ENCODE data around the gene ZNF493.

ZNF493 gene

DNA sequence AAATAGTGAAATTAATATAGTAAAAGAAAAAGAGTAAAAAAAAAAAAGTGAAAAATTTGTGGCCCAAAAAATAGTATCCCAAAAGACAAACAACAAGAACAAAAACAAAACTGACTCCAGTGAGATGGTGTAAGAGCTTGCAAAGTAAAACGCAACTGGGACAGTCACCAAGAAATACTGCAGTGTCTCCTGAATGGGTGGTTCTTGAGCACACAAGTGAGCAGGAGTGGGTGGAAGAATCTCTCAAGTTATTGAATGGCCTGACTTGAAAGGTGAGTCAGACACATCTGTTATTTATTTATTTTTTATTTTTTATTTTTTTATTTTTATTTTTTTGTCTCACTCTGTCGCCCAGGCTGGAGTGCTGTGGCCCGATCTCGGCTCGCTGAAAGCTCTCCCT lies 1.9 kb downstream of the ZNF493 start:
- peak; percentile 4 for DNase-seq (ENCODE audit: low read depth)
- TF ChIP-seq, protein P1, sequence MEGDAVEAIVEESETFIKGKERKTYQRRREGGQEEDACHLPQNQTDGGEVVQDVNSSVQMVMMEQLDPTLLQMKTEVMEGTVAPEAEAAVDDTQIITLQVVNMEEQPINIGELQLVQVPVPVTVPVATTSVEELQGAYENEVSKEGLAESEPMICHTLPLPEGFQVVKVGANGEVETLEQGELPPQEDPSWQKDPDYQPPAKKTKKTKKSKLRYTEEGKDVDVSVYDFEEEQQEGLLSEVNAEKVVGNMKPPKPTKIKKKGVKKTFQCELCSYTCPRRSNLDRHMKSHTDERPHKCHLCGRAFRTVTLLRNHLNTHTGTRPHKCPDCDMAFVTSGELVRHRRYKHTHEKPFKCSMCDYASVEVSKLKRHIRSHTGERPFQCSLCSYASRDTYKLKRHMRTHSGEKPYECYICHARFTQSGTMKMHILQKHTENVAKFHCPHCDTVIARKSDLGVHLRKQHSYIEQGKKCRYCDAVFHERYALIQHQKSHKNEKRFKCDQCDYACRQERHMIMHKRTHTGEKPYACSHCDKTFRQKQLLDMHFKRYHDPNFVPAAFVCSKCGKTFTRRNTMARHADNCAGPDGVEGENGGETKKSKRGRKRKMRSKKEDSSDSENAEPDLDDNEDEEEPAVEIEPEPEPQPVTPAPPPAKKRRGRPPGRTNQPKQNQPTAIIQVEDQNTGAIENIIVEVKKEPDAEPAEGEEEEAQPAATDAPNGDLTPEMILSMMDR (conservative IDR thresholded peaks at IDR 0.05; ENCODE audit: low read depth, low read length) = no peak
- H3K4me3 ChIP-seq (ENCODE audit: low read depth, low read length) = no peak overlapping the region

DNA sequence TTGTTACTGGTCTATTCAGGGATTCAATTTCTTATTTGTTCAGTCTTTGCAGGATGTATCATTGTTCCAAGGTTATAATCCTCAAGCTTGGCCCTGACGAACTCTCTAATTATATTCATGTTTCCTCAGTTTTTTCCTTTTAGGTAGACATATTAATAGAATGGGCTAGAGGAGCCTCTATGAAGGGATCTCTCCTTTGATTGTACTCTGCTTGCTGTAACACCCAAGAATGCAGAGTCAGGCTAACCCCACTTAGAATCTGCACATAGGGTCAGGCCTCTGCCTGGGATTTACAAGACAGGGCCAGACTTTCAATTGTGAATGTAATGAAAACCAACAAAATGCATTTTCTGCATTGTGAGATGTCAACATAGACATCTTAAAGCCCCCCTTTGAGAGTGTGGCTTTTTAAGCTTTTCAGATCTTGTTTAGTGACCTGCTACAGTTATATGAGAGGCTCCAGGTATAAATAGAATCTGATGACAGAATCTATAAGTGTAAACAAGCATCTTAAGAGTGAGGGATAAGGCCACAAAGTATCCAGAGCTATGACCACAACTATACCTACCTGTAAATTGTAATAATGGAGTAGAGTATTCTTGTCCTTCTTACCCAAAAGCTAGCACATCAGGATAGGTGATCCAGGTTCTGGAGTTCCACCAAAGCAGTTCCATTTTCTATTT lies 5.5 kb downstream of the ZNF493 start:
- no peak for DNase-seq (ENCODE audit: low read depth)
- TF ChIP-seq, protein P1 (conservative IDR thresholded peaks at IDR 0.05; ENCODE audit: low read depth, low read length) = no peak
- H3K4me3 ChIP-seq (ENCODE audit: low read depth, low read length) = no peak overlapping the region

DNA sequence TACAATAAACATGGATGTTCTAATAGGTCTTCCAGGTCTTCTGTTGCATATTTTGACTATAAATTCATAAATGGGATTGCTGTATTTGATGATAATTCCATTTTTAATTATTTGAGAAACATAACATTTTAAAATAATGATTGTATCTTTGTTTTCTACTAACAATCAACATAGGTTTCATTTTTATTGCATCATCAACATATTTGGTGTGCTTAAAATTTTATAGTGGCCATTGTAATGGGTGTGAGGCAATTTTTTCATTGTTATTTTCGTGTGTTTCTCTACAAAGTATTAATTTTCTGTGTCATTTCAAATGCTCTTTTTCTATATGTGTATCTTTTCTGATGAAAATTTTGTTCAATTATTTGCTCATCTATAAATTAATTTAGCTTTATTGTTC lies 13.2 kb downstream of the ZNF493 start:
- no peak overlapping the region for H3K4me3 ChIP-seq (ENCODE audit: low read depth, low read length)
- TF ChIP-seq, protein P1 (conservative IDR thresholded peaks at IDR 0.05; ENCODE audit: low read depth, low read length) = no peak
- no peak for DNase-seq (ENCODE audit: low read depth)

DNA sequence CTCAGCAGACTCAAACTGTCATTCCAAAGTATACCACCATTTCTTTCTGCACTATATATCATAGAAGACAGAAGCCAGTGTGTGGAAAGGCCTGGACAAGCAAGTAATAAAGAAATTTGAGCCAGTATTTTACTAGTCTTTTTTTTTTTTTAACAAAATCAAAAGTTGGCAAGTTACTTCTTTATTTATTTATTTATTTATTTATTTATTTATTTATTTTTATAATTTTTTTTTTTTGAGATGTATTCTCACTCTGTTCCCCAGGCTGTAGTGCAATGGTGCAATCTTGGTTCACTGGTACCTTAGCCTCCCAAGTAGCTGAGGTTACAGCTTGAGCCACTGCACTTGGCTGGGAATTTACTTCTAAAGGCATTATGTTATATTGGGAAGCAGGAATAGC lies 25.3 kb downstream of the ZNF493 start:
- TF ChIP-seq, protein P1 (conservative IDR thresholded peaks at IDR 0.05; ENCODE audit: low read depth, low read length) = no peak
- no peak for DNase-seq (ENCODE audit: low read depth)
- no peak overlapping the region for H3K4me3 ChIP-seq (ENCODE audit: low read depth, low read length)

DNA sequence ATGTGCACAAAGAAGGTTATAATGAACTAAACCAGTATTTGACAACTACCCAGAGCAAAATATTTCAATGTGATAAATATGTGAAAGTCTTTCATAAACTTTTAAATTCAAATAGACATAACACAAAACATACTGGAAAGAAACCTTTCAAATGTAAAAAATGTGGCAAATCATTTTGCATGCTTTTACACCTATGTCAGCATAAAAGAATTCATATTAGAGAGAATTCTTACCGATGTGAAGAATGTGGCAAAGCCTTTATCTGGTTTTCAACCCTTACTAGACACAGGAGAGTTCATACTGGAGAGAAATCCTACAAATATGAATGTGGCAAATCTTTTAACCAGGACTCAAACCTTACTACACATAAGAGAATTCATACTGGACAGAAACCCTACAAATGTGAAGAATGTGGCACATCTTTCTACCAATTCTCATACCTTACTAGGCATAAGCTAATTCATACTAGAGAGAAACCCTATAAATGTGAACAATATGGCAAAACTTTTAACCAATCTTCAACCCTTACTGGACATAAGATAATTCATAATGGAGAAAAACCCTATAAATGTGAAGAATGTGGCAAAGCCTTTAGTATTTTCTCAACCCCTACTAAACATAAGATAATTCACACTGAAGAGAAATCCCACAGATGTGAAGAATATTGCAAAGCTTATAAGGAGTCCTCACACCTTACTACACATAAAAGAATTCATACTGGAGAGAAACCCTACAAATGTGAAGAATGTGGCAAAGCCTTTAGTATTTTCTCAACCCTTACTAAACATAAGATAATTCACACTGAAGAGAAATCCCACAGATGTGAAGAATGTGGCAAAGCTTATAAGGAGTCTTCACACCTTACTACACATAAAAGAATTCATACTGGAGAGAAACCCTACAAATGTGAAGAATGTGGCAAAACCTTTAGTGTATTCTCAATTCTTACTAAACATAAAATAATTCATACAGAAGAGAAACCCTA lies 26.4 kb downstream of the ZNF493 start:
- no peak overlapping the region for H3K4me3 ChIP-seq (ENCODE audit: low read depth, low read length)
- TF ChIP-seq, protein P1 (conservative IDR thresholded peaks at IDR 0.05; ENCODE audit: low read depth, low read length) = no peak

DNA sequence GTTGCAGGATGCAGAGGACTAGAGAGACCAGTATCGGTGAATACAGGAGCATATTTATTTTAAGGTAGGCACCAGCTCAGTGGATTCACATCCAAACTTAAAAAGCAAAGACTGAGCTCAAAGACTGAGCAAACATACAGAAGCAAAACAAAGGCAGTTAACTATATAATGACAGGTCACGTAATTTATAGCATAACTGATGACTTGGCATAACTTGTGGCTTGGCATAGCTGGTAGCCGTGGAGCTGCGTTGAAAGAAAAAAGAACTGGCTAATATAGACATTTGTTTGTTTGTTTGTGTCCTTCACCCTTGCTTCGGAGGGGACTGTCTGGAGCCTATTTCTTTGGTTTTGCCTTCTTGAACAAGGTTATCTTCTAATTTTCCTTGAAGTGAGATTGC lies 33.7 kb downstream of the ZNF493 start:
- TF ChIP-seq, protein P1 (conservative IDR thresholded peaks at IDR 0.05; ENCODE audit: low read depth, low read length) = no peak
- no peak for DNase-seq (ENCODE audit: low read depth)
- H3K4me3 ChIP-seq (ENCODE audit: low read depth, low read length) = no peak overlapping the region

More for the DNA sequence above, 26.4 kb downstream of the ZNF493 start:
- no peak for DNase-seq (ENCODE audit: low read depth)
